ENCODE measurements around the gene RHBDF2. TPM values are rescaled to one million over a fixed set of nuclear protein-coding genes. Genes with fewer than 3 reads are reported as not detected.

RHBDF2 gene
- total and polyA plus RNA-seq, 2 donors (not counting 1 experiment from before 2014, with no cell fraction given), result 288 to 482 TPM

DNA sequence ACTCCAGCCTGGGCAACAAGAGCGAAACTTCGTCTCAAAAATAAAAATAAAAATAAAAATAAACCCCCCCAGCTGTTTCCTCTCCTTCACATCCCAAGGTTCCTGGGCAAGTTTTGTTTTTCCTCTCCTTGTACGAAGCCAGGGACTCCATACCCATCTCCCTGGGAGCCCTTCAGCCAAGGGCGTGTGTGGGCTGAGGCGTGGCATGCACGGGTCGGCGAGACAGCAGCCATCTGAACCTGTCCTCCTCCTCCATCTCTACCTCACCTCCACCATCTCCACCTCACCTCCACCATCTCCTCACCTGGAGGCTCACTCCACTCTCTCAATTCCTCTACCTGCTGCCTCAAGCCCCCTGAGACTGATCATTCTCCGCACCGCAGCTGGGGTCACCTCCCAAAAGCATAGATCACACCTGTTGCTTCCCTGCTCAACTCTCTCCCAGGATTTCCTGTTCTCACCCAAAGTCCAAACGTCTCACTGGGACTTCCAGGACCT is 16.9 kb downstream of the RHBDF2 start:
- peaks cover 68 to 94% of the 10 kb centered on the region in 2 donors for H3K4me1 ChIP-seq (ENCODE audit: control insufficient read depth in 2 of 2, insufficient read depth in 2 of 2, low read length in 2 of 2)
- H3K79me2 ChIP-seq (ENCODE audit: control insufficient read depth, insufficient read depth, low read length), result peaks cover 38% of the 10 kb centered on the region
- H3K36me3 ChIP-seq (replicated peaks in 1 of 2; ENCODE audit: control extremely low read depth in 1 of 2, control insufficient read depth in 1 of 2, extremely low read depth in 1 of 2, insufficient read depth in 2 of 2, low read length in 1 of 2), result peaks cover 0 to 21% of the 10 kb centered on the region in 2 experiments
- H3K27ac ChIP-seq (ENCODE audit: low read length in 2 of 2), result peak overlapping the region; percentile 52 to 96
- no peak overlapping the region for H3K9ac ChIP-seq (ENCODE audit: low read length)
- peak overlapping the region; percentile 60 for H3K4me3 Mint-ChIP-seq
- ChIA-PET CTCF (interaction anchor here (1.6 to 15.5 kb wide), 2 partner anchors 17 to 204 kb away, joined by 3 to 256 read pairs; partner anchors contain the start of gene RHBDF2), POLR2A (interaction anchor here (23.6 kb wide), 1 partner anchor 14 kb away, joined by 478 read pairs; the partner anchor contains the start of gene RHBDF2)
- no peaks in the 10 kb centered on the region for H4K20me1 ChIP-seq (ENCODE audit: control insufficient read depth, insufficient read depth, low read length, poor library complexity, severe bottlenecking)
- no peaks in the 10 kb centered on the region for H3K27me3 ChIP-seq (replicated peaks in 1 of 4; ENCODE audit: control extremely low read depth in 1 of 4, control insufficient read depth in 3 of 4, insufficient read depth in 4 of 4, low read length in 3 of 4)
- peaks cover 0 to 4% (median 0%) of the 10 kb centered on the region in 3 donors for H3K9me3 ChIP-seq (ENCODE audit: control extremely low read depth in 1 of 3, control insufficient read depth in 2 of 3, insufficient read depth in 1 of 3, low read length in 2 of 3)
- H3K4me1 Mint-ChIP-seq, result peaks cover 71% of the 10 kb centered on the region
- no peaks in the 10 kb centered on the region for H3K27me3 Mint-ChIP-seq
- 83% methylated on average over 8 of the region's 11 CpGs for WGBS (ENCODE audit: insufficient coverage)
- no peaks in the 10 kb centered on the region for H3K9me3 Mint-ChIP-seq (ENCODE audit: insufficient read depth)
- H3K4me3 ChIP-seq (ENCODE audit: control extremely low read depth in 1 of 5, extremely low read depth in 1 of 5, insufficient read depth in 1 of 5, low read depth in 2 of 5, low read length in 4 of 5), result no peak overlapping the region
- no peak overlapping the region for H2AFZ ChIP-seq (ENCODE audit: insufficient read depth, low read depth, low read length, poor library complexity, severe bottlenecking)
- H3K27ac Mint-ChIP-seq, result peak overlapping the region; percentile 90
- peak overlapping the region; percentile 50 for H3K4me2 ChIP-seq (replicated peaks; ENCODE audit: low read depth, low read length, poor library complexity, severe bottlenecking)
- ATAC-seq (ENCODE audit: low read depth) (no peak), DNase-seq (no peak)
- intact Hi-C loops (cut with micrococcal nuclease), result no loop called here
- no peak for TF ChIP-seq EZH2 (IDR thresholded peaks at IDR 0.05; ENCODE audit: borderline replicate concordance, insufficient read depth, low read depth, low read length, poor library complexity, severe bottlenecking)
- TF ChIP-seq, protein P1, sequence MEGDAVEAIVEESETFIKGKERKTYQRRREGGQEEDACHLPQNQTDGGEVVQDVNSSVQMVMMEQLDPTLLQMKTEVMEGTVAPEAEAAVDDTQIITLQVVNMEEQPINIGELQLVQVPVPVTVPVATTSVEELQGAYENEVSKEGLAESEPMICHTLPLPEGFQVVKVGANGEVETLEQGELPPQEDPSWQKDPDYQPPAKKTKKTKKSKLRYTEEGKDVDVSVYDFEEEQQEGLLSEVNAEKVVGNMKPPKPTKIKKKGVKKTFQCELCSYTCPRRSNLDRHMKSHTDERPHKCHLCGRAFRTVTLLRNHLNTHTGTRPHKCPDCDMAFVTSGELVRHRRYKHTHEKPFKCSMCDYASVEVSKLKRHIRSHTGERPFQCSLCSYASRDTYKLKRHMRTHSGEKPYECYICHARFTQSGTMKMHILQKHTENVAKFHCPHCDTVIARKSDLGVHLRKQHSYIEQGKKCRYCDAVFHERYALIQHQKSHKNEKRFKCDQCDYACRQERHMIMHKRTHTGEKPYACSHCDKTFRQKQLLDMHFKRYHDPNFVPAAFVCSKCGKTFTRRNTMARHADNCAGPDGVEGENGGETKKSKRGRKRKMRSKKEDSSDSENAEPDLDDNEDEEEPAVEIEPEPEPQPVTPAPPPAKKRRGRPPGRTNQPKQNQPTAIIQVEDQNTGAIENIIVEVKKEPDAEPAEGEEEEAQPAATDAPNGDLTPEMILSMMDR (IDR thresholded peaks at IDR 0.05), result no peak

DNA sequence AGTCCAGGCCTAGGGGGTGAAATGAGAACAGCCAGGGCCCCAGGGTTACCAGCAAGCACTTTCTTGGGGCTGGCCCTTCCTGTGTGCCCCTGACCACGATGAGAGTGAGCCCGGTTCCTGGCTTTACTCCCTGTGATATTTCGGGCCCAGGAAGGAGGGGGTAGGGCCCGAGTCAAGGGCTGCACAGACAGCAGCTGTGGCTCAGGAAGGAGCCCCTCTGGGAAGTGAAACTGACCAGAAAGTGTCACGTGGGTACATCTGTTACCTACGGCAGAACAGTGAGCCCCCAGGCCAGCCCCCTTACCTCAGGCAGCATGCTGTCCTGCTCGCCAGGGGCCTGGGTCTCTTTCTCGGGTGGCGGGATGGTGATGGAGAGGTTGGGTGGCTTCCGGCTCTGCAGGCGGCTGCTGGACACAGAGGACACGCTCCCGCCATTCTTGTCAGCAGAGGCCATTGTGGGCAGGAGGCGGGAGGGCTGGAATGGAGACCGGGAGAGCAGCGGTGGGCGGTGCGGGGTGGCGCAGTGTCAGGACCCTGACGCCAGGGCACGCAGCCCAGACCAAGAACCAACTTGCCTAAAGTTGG is 20.1 kb downstream of the RHBDF2 start:
- CTCF ChIA-PET, result interaction anchor here (1.3 to 15.5 kb wide), 7 partner anchors 14 to 56 kb away, joined by 4 to 256 read pairs (median 5); partner anchors contain the start of genes AANAT and RHBDF2
- peaks cover 9% of the 10 kb centered on the region for H4K20me1 ChIP-seq (ENCODE audit: control insufficient read depth, insufficient read depth, low read length, poor library complexity, severe bottlenecking)
- intact Hi-C loops (cut with micrococcal nuclease), result loop anchor here (1.0 kb wide), 1 partner anchor 34 kb away; no protein-coding TSS in a partner anchor
- TF ChIP-seq EZH2 (IDR thresholded peaks at IDR 0.05; ENCODE audit: borderline replicate concordance, insufficient read depth, low read depth, low read length, poor library complexity, severe bottlenecking), result no peak
- TF ChIP-seq, protein P1 (IDR thresholded peaks at IDR 0.05), result no peak
- peaks cover 0 to 4% (median 0%) of the 10 kb centered on the region in 3 donors for H3K9me3 ChIP-seq (ENCODE audit: control extremely low read depth in 1 of 3, control insufficient read depth in 2 of 3, insufficient read depth in 1 of 3, low read length in 2 of 3)
- peak; percentile 88 for DNase-seq
- H3K4me1 Mint-ChIP-seq, result peaks cover 67% of the 10 kb centered on the region
- H3K36me3 ChIP-seq (replicated peaks in 1 of 2; ENCODE audit: control extremely low read depth in 1 of 2, control insufficient read depth in 1 of 2, extremely low read depth in 1 of 2, insufficient read depth in 2 of 2, low read length in 1 of 2), result peaks cover 0 to 45% of the 10 kb centered on the region in 2 experiments
- 12% methylated on average over 11 of the region's 21 CpGs for WGBS (ENCODE audit: insufficient coverage)
- H2AFZ ChIP-seq (ENCODE audit: insufficient read depth, low read depth, low read length, poor library complexity, severe bottlenecking), result no peak overlapping the region
- no peaks in the 10 kb centered on the region for H3K9me3 Mint-ChIP-seq (ENCODE audit: insufficient read depth)
- peak; percentile 57 for ATAC-seq (ENCODE audit: low read depth)
- peak overlapping the region; percentile 99 for H3K27ac Mint-ChIP-seq
- H3K4me3 ChIP-seq (ENCODE audit: control extremely low read depth in 1 of 5, extremely low read depth in 1 of 5, insufficient read depth in 1 of 5, low read depth in 2 of 5, low read length in 4 of 5), result peak overlapping the region; percentile 15 to 70 (median 53)
- H3K9ac ChIP-seq (ENCODE audit: low read length), result peak overlapping the region; percentile 66
- peaks cover 44% of the 10 kb centered on the region for H3K79me2 ChIP-seq (ENCODE audit: control insufficient read depth, insufficient read depth, low read length)
- peak overlapping the region; percentile 81 for H3K4me3 Mint-ChIP-seq
- POLR2A ChIA-PET, result interaction anchor here (0.6 to 23.6 kb wide), 10 partner anchors 14 to 1693 kb away, joined by 3 to 478 read pairs (median 4); partner anchors contain the start of genes AANAT, RHBDF2 and SPHK1
- peak overlapping the region; percentile 91 to 96 for H3K27ac ChIP-seq (ENCODE audit: low read length in 2 of 2)
- H3K27me3 Mint-ChIP-seq, result no peaks in the 10 kb centered on the region
- H3K4me2 ChIP-seq (replicated peaks; ENCODE audit: low read depth, low read length, poor library complexity, severe bottlenecking), result peak overlapping the region; percentile 92
- peaks cover 63 to 87% of the 10 kb centered on the region in 2 donors for H3K4me1 ChIP-seq (ENCODE audit: control insufficient read depth in 2 of 2, insufficient read depth in 2 of 2, low read length in 2 of 2)
- no peaks in the 10 kb centered on the region for H3K27me3 ChIP-seq (replicated peaks in 1 of 4; ENCODE audit: control extremely low read depth in 1 of 4, control insufficient read depth in 3 of 4, insufficient read depth in 4 of 4, low read length in 3 of 4)

Measured in B cell (primary cell).